ENCODE results near the gene EDRF1. TPM values are rescaled to one million over a fixed set of nuclear protein-coding genes. Genes with fewer than 3 reads are reported as not detected.

The EDRF1 gene
- total RNA-seq, 4 donors from 2014 or later, result 20.2 to 35.1 (median 26.3) TPM

DNA sequence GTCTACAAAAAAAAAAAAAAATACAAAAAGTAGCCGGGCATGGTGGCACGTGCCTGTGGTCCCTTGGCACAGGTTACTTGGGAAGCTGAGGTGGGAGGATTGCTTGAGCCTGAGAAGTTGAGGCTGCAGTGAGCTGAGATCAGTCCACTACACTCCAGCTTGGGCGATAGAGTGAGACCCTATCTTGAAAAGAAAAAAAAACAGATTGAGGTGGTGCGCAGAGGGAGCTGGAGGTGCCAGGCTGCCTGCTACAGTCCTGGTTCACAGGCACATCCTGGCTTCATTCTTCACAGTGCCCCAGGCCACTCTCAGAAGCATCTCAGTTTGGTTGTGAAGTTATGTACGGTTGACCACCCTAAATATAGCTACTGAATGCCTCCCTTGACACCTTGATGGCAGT lies 51.3 kb downstream of the EDRF1 start:
- Histone ChIP-seq H3K27ac (no peak overlapping the region), H3K4me1 (peaks cover 0 to 7% (median 4%) of the 10 kb centered on the region in 4 donors), H3K9me3 (no peaks in the 10 kb centered on the region), H3K36me3 (no peaks in the 10 kb centered on the region), H3K27me3 (no peaks in the 10 kb centered on the region), H3K4me3 (no peak overlapping the region)
- in situ Hi-C loops (cut with MboI; ENCODE audit: low pct_ligation_motif_present in 1 of 4, low pct_unique_long_range_greater_than_20kb in 1 of 4, low sequenced_read_pairs in 3 of 4), result no loop called here
- TF ChIP-seq POLR2AphosphoS5 (IDR thresholded peaks at IDR 0.05) (no peak), EP300 (IDR thresholded peaks at IDR 0.05; ENCODE audit: low read depth) (no peak), POLR2A (IDR thresholded peaks at IDR 0.05) (no peak)
- TF ChIP-seq, protein P1, sequence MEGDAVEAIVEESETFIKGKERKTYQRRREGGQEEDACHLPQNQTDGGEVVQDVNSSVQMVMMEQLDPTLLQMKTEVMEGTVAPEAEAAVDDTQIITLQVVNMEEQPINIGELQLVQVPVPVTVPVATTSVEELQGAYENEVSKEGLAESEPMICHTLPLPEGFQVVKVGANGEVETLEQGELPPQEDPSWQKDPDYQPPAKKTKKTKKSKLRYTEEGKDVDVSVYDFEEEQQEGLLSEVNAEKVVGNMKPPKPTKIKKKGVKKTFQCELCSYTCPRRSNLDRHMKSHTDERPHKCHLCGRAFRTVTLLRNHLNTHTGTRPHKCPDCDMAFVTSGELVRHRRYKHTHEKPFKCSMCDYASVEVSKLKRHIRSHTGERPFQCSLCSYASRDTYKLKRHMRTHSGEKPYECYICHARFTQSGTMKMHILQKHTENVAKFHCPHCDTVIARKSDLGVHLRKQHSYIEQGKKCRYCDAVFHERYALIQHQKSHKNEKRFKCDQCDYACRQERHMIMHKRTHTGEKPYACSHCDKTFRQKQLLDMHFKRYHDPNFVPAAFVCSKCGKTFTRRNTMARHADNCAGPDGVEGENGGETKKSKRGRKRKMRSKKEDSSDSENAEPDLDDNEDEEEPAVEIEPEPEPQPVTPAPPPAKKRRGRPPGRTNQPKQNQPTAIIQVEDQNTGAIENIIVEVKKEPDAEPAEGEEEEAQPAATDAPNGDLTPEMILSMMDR (IDR thresholded peaks at IDR 0.05), result no peak
- no peak for DNase-seq
- intact Hi-C loops (cut with DNase I; ENCODE audit: low total_unique reads), result no loop called here
- WGBS, 2 donors (ENCODE audit: low coverage in 1 of 2), result 92 to 100% methylated on average over 3 to 5 of the region's 5 CpGs

DNA sequence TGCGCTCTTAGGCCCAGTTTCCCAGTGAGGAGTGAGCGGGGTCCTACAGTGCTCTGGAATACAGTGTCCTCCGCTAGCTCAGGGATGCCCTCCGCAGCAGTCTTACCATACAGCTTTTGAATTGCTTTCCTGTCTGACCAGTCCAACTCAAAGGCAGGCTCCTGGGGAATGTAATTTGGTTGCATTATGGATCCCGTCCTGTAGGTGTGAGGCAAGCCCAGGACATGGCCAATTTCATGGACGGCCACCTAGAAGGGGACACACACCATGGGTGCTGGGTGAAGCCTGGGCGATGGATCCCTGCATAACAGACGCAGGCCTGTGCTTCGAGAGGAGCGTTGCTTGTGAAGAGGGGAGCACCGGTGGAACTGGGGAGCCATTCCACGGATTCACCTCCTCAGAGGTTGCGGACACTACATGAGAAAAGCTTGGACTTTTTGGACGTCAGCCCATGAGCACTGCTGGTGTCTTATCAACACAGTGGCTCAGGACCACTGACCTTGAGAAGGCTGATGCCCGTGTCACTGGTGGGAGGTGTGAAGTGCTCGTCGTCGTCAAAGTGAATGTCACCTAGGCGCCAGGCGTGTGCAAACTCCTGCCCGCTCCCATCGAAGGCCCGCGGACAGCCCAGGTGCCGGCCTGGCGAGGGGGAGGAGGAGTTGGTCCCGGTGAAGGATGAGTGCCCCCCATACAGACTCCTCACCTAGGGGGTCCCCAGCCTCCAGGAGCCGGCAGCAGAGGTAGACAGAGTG lies 52.8 kb downstream of the EDRF1 start:
- Histone ChIP-seq H3K27ac (no peak overlapping the region), H3K9me3 (no peaks in the 10 kb centered on the region), H3K36me3 (no peaks in the 10 kb centered on the region), H3K27me3 (no peaks in the 10 kb centered on the region), H3K4me1 (peaks cover 0 to 7% (median 4%) of the 10 kb centered on the region in 4 donors), H3K4me3 (no peak overlapping the region)
- TF ChIP-seq POLR2AphosphoS5 (IDR thresholded peaks at IDR 0.05), result no peak
- TF ChIP-seq, protein P1 (IDR thresholded peaks at IDR 0.05), result no peak
- TF ChIP-seq EP300 (IDR thresholded peaks at IDR 0.05; ENCODE audit: low read depth), result no peak
- TF ChIP-seq POLR2A (IDR thresholded peaks at IDR 0.05), result no peak
- 92 to 98% methylated on average over 7 to 28 of the region's 28 CpGs for WGBS, 2 donors (ENCODE audit: low coverage in 1 of 2)
- no peak for DNase-seq
- intact Hi-C loops (cut with DNase I; ENCODE audit: low total_unique reads) (no loop called here), in situ Hi-C loops (cut with MboI; ENCODE audit: low pct_ligation_motif_present in 1 of 4, low pct_unique_long_range_greater_than_20kb in 1 of 4, low sequenced_read_pairs in 3 of 4) (no loop called here)

DNA sequence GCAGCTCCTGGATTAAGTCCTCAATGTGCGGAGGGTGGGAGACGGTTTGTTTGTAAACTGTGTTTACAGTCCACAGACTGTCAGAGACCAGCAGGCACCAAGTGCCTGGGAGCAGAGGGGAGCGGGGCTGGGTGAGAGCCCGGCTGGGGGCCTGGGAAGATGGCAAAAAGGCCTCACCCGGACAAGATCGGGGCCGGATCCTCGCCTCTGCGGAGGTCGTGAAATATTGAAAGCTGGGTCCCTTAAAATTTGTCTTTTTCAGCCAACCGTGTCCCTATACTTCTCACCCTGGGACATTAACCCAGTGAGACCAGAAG lies 53.3 kb downstream of the EDRF1 start:
- Histone ChIP-seq H3K27me3 (no peaks in the 10 kb centered on the region), H3K9me3 (no peaks in the 10 kb centered on the region), H3K4me3 (no peak overlapping the region), H3K36me3 (no peaks in the 10 kb centered on the region), H3K27ac (no peak overlapping the region), H3K4me1 (peaks cover 0 to 7% (median 4%) of the 10 kb centered on the region in 4 donors)
- 89% methylated on average over 11 of the region's 11 CpGs; no CpG with 5 or more reads in 1 of the 2 donors for WGBS, 2 donors (ENCODE audit: low coverage in 1 of 2)
- no peak for TF ChIP-seq POLR2AphosphoS5 (IDR thresholded peaks at IDR 0.05)
- TF ChIP-seq, protein P1 (IDR thresholded peaks at IDR 0.05), result no peak
- no peak for TF ChIP-seq EP300 (IDR thresholded peaks at IDR 0.05; ENCODE audit: low read depth)
- no peak for TF ChIP-seq POLR2A (IDR thresholded peaks at IDR 0.05)
- in situ Hi-C loops (cut with MboI; ENCODE audit: low pct_ligation_motif_present in 1 of 4, low pct_unique_long_range_greater_than_20kb in 1 of 4, low sequenced_read_pairs in 3 of 4) (no loop called here), intact Hi-C loops (cut with DNase I; ENCODE audit: low total_unique reads) (no loop called here)
- DNase-seq, result no peak

DNA sequence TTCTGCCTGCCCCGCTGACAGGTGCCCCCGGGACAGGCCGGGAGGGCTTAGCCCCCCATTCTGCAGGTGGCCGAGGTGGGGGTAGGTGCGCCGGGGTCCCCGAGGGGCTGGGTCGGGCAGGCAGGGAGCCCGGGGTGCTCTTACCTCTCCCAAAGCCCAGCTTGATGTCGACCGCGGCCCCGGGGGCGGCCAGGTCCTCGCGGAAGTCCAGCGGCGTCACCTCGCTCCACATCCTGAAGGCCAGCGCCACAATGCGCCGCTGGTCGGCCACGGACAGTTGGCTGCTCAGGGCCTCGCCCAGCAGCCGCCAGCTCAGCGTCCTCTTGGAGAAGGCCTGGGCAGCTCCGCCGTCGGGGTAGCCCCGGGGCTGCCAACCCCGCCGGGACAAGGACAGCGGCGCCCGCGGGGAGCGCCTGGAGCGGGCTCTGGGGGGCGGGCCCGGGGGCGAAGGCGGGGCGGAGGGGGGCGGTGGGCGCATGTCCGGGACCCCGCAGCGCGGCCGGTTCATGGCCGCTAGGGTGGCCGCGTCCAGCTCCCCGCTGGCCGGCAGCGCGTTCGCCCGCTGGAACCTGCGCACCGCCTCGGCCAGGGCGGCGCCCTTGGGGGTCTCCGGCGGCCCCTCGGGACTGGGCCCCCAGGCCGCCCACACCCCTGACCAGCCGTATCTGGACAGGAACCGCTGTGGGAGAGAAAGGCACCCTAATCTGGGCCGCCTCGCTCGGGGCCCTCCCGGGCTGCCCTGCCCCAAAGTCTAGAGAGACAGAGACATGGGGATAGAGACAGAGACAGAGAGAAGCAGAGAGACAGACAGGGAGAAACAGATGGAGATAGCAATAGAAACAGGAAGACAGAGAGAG lies 54.4 kb downstream of the EDRF1 start:
- Histone ChIP-seq H3K9me3 (no peaks in the 10 kb centered on the region), H3K27me3 (no peaks in the 10 kb centered on the region), H3K36me3 (no peaks in the 10 kb centered on the region), H3K4me3 (no peak overlapping the region), H3K4me1 (peaks cover 0 to 2% (median 0%) of the 10 kb centered on the region in 4 donors), H3K27ac (no peak overlapping the region)
- 92% methylated on average over 58 of the region's 75 CpGs; no CpG with 5 or more reads in 1 of the 2 donors for WGBS, 2 donors (ENCODE audit: low coverage in 1 of 2)
- no peak for DNase-seq
- in situ Hi-C loops (cut with MboI; ENCODE audit: low pct_ligation_motif_present in 1 of 4, low pct_unique_long_range_greater_than_20kb in 1 of 4, low sequenced_read_pairs in 3 of 4), result no loop called here
- TF ChIP-seq POLR2AphosphoS5 (IDR thresholded peaks at IDR 0.05) (no peak), POLR2A (IDR thresholded peaks at IDR 0.05) (no peak)
- TF ChIP-seq, protein P1 (IDR thresholded peaks at IDR 0.05), result no peak
- intact Hi-C loops (cut with DNase I; ENCODE audit: low total_unique reads), result no loop called here
